ENCODE results near the gene RAX2.
"Not testable (repeated sequence)": the region's sequence is repeated elsewhere in the genome, so short reads cannot be mapped to it uniquely, and the experiment has no call there.

Gene RAX2

DNA sequence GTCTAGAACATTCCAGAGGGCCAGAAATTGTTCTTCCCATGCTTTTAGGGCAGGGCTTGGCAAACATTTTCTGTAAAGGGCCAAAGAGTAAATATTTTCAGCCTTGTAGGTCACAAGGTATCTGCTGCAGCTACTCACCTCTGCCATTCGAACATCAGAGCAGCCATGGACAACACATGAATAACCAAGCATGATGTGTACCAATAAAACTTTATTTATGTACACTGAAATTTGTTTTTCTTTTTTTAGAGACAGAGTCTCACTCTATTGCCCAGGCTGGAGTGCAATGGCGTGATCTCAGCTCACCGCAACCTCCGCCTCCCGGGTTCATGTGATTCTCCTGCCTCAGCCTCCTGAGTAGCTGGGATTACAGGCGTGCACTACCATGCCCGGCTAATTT is 14.3 kb downstream of the RAX2 start:
- DNase-seq = not testable (repeated sequence)

- no peak for DNase-seq
Measured at GRCh38 chr19:3753631-3754410, 18.2 kb downstream of the RAX2 start.

- DNase-seq = no peak
Measured at GRCh38 chr19:3752492-3752891, 19.5 kb downstream of the RAX2 start.

DNA sequence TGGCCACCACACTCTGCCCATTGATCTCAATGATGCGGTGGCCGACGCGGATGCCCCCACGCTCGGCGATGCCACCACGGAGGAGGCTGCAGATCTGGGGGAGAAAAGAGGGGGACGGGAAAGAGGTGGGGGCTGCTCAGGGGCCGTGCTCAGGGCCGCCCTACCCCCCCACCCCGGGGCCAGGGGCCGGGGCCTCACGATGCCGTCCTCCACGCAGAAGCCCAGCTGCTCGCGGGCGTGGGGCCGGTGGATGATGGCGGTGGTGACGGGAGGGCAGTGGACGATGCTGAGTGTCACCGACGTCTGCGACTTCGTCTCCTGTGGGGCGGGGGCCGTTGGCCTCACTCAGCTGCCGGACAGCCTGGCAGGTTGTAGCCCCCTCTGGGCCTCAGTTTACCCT is 20.8 kb downstream of the RAX2 start:
- no peak for DNase-seq

DNA sequence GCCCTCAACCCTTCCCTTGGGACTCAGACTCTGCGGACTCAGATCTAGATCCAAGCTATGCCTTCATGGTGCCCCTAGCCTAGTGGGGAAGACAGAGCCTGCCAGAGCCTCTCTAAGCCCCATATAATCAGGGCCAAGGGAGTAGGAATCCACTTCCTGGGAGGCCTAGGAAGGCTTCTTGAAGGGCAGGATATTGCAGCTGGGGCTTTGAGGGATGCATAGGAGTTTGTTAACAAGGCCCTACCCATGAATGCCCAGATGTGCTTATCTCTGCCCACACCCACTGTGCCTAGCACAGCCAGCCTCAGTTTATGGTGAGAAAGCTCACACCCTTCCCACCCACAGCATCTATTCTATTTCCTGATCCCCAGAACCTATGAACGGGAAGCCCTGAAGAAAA is 21.8 kb downstream of the RAX2 start:
- DNase-seq = no peak

- DNase-seq = no peak
Measured at GRCh38 chr19:3748965-3749364, 23.1 kb downstream of the RAX2 start.

DNA sequence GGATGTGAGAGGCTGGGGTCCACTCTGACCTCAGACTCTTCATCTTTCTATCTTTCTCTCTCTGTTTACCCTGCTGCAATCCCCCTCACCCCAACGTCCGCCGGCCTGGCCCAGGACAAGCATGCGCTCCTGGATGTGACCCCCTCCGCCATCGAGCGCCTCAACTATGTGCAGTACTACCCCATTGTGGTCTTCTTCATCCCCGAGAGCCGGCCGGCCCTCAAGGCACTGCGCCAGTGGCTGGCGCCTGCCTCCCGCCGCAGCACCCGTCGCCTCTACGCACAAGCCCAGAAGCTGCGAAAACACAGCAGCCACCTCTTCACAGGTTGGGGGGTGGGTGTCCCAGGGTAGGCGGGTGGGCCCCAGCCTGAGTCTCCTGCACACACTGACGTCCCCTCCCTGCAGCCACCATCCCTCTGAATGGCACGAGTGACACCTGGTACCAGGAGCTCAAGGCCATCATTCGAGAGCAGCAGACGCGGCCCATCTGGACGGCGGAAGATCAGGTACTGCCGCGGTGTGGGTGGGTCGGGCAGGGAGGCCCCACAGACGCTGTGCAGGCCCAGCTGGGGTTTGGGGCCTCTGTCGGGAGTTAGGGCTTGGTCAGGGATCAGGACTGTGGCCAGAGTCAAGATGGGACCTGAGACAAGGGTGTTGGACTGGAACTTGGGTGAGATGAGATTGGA is 25.5 kb downstream of the RAX2 start:
- no peak for DNase-seq

GRCh38 chr19:3745363-3746045 is 26.5 kb downstream of the RAX2 start:
- DNase-seq = no peak

GRCh38 chr19:3743486-3743885 is 28.5 kb downstream of the RAX2 start:
- no peak for DNase-seq

DNA sequence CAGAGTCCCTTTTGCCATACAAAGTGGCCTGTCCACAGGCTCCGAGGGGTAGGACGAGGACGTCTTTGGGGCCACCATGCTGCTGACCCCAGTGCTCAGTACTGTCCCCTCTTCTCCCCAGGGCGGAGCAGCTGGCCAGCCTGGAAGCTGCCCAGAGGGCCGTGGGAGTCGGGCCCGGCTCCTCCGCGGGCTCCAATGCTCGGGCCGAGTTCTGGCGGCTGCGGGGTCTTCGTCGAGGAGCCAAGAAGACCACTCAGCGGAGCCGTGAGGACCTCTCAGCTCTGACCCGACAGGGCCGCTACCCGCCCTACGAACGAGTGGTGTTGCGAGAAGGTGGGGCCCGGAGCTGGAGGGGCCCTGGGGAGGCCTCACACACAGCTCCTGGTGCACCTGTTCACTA is 31.6 kb downstream of the RAX2 start:
- DNase-seq = no peak

DNA sequence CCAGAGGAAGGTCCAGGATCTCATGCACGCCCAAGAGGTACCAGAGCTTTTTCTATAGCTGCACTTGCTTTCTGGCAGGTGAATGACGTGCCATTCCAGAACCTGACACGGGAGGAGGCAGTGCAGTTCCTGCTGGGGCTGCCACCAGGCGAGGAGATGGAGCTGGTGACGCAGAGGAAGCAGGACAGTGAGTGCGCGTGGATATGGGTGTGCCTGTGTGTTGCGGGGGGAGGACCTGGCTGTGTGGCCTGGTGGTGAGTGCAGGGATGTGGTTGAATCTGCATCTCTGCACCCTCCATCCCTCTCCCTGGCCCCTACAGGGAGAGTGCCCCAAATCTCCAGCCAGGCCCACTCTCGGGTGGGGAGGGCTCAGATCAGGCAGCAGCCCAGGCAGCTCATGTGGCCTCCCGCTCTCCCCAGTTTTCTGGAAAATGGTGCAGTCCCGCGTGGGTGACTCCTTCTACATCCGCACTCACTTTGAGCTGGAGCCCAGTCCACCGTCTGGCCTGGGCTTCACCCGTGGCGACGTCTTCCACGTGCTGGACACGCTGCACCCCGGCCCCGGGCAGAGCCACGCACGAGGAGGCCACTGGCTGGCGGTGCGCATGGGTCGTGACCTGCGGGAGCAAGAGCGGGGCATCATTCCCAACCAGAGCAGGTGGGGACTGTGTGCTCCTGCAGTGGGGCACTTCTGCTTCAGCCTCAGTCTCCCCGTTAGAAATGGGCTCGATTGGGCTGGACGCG is 33.4 kb downstream of the RAX2 start:
- no peak for DNase-seq

- DNase-seq = no peak
Measured at GRCh38 chr19:3737487-3738205, 34.4 kb downstream of the RAX2 start.

DNA sequence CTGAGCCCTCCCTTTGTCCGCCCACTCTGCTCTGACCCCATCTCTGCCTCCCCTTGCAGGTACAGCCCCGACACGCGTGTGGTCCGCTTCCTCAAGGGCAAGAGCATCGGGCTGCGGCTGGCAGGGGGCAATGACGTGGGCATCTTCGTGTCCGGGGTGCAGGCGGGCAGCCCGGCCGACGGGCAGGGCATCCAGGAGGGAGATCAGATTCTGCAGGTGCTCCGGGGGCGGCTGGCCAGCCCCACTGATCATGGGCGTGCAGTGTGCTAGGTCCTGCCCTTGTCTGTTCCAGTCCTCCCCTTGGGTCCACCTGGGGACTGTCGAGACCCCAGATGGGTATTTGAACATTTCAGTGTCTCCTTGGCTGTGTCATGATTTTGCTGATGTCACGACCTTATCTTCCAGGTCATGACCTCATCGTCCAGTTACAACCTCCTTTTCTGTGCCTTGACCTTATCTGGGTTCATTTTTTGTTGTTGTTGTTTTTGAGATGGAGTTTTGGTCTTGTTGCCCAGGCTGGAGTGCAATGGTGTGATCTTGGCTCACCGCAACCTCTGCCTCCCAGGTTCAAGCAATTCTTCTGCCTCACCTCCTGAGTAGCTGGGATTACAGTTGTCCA is 35.8 kb downstream of the RAX2 start:
- DNase-seq = no peak

- DNase-seq = no peak
Measured at GRCh38 chr19:3734310-3734600, 37.8 kb downstream of the RAX2 start.

- no peak for DNase-seq
Measured at GRCh38 chr19:3733549-3734309, 38.3 kb downstream of the RAX2 start.

DNA sequence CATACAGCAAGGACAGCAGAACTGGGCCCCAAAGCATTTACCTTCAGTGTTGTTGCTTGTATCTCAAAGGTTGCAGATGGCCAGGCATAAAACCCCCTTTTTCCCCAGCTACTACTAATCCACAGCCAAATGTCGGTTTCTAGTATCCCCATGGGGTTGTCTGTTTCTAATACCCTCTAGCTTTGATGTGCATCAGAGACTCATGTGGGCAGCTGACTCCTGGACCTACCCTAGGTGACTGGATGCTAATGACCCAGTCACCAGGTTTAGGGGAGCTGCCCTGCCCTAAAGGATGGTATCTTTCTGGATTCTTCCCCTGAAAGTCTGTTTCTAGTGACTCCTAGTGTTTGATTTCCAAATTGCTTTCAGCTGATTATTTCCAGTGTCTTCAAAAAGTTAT is 39.9 kb downstream of the RAX2 start:
- DNase-seq = no peak

- DNase-seq = no peak
Measured at GRCh38 chr19:3730457-3730958, 41.5 kb downstream of the RAX2 start.

- DNase-seq = no peak
Measured at GRCh38 chr19:3725640-3726310, 46.3 kb downstream of the RAX2 start.

DNA sequence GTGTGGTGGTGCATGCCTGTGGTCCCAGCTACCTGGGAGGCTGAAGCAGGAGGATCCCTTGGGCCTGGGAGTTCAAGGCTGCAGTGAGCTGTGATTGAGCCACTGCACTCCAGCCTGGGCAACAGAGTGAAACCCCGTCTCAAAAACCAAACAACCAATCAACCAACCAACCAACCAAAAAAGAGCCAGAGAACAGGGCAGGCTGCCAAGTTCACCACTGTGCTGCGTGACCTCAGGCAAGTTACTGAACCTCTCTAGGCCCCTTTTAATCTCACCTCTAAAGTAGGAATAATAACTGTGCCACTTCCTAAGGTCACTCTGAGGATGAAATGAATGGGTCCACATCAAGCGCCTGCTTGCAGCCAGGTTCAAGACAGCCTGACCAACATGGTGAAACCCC is 46.9 kb downstream of the RAX2 start:
- no peak for DNase-seq

DNA sequence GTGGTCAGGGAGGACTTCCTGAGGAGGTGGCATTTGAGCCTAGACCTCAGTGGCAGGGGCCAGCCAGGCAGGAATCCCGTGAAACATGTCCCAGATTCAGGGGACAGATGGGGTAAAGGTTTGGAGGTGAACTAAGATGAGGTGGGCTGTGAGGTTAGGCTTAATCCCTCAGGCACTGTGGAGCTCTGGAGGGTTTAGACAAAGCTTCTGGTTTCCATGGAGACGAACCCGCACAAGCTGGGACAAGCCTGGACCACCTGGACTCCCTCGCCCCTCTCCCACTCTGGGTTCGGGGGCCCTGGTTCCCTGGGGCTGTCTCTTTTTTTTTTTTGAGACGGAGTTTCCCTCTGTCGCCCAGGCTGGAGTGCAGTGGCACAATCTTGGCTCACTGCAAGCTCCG is 48.1 kb downstream of the RAX2 start:
- DNase-seq = no peak

GRCh38 chr19:3723110-3723488 is 48.9 kb downstream of the RAX2 start:
- no peak for DNase-seq

Measured in stimulated activated CD4-positive, alpha-beta T cell treated with anti-CD3 and anti-CD28 coated beads, Interleukin-15, amount 100 ng/mL, for 24 hours (primary cell).